GM12872 (cell line): Measurements from ENCODE around the gene GRIN1.

Experiments
- CTCF ChIP-seq: IDR thresholded peaks from 3 replicates; pipeline ENCODE4 v1.5.1; 2011; ENCODE audit warnings: low read depth, mild to moderate bottlenecking, low read length, moderate library complexity; ENCODE audit not compliant: insufficient read depth

The GRIN1 gene

GRCh38 chr9:137166380-137167229 lies 27.7 kb downstream of the GRIN1 start:
- no peak for TF ChIP-seq CTCF

DNA sequence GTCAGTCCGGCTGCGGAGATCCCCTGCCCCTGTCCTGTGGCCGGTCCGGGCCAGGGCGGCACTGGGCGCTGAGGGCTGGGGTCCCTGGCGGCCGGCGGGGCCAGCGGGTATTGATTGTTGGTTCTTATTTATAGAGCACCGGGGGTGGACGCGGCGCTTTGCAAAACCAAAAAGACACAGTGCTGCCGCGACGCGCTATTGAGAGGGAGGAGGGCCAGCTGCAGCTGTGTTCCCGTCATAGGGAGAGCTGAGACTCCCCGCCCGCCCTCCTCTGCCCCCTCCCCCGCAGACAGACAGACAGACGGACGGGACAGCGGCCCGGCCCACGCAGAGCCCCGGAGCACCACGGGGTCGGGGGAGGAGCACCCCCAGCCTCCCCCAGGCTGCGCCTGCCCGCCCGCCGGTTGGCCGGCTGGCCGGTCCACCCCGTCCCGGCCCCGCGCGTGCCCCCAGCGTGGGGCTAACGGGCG lies 28.4 kb downstream of the GRIN1 start:
- TF ChIP-seq CTCF = no peak

DNA sequence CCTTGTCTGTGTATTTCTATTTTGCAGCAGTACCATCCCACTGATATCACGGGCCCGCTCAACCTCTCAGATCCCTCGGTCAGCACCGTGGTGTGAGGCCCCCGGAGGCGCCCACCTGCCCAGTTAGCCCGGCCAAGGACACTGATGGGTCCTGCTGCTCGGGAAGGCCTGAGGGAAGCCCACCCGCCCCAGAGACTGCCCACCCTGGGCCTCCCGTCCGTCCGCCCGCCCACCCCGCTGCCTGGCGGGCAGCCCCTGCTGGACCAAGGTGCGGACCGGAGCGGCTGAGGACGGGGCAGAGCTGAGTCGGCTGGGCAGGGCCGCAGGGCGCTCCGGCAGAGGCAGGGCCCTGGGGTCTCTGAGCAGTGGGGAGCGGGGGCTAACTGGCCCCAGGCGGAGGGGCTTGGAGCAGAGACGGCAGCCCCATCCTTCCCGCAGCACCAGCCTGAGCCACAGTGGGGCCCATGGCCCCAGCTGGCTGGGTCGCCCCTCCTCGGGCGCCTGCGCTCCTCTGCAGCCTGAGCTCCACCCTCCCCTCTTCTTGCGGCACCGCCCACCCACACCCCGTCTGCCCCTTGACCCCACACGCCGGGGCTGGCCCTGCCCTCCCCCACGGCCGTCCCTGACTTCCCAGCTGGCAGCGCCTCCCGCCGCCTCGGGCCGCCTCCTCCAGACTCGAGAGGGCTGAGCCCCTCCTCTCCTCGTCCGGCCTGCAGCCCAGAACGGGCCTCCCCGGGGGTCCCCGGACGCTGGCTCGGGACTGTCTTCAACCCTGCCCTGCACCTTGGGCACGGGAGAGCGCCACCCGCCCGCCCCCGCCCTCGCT lies 29.0 kb downstream of the GRIN1 start:
- no peak for TF ChIP-seq CTCF

DNA sequence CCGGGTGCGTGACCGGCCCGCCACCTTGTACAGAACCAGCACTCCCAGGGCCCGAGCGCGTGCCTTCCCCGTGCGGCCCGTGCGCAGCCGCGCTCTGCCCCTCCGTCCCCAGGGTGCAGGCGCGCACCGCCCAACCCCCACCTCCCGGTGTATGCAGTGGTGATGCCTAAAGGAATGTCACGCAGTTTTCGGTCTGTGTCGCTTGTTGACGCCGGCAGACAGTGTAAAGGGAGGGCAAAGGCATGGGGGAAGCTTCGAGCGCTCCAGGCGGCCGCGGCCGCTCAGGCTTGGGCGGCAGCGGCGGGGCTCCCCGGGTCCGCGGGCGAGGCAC lies 29.6 kb downstream of the GRIN1 start:
- no peak for TF ChIP-seq CTCF

GRCh38 chr9:137168904-137169856 lies 30.2 kb downstream of the GRIN1 start:
- TF ChIP-seq CTCF = no peak

- no peak for TF ChIP-seq CTCF
These were observed 31.0 kb downstream of the GRIN1 start, which contains the start of gene LRRC26 for GRCh38 chr9:137169896-137170358. Gene LRRC26, minus strand, starts transcription at chr9:137170051. Its CDS starts 108 bp downstream, at chr9:137169943.
